Fibroblast of upper back skin (primary cell): ENCODE measurements around the gene ETFB.
"Not testable (repeated sequence)": the region's sequence is repeated elsewhere in the genome, so short reads cannot be mapped to it uniquely, and the experiment has no call there.

Experiments used
- DNase-seq: peaks from one replicate; pipeline ENCODE4 v3.0.0-alpha.2; 2013

Gene ETFB

GRCh38 chr19:51365965-51366388 lies at the start of gene ETFB:
ETFB (minus strand) TSS chr19:51366388; CDS start chr19:51366326, 62 bp downstream.
- DNase-seq: no peak

GRCh38 chr19:51415187-51415586 lies 49.0 kb upstream of the ETFB start:
- no peak for DNase-seq

DNA sequence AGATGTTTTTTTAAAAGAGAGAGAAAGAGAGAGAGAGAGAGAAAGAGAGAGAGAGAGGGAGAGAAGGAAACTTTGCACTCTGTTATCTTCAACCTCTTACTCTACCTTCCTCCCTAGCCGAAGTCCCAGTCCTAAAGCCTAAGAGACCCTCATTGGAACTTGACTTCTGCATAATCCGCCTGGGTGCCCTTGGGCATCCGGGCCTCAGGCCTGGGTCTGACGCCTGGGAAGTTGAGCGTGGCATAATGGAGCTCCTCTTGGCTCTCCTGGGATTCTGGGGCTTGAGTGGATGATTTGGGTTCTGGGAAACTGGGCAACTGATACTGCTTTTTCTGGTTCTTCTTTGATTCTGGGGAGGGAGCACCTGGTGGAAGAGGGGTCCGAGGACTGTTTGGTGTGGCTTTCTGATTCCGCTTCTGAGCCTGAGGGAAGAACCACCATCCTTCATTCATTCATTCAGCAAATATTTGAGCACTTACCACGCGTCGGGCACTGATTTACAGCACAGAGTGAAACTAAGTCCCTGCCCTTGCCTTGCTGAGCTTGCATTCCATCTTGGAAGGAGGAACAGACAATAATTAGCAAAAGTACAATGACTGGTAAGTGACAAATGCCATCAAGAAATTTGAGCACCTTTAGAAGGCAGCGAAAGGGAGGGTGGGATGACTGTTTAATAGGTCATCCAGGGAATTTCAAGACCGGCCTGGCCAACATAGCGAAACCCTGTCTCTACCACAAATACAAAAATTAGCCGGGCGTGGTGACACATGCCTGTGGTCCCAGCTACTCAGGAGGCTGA lies 45.0 kb upstream of the ETFB start:
- no peak for DNase-seq

- no peak for DNase-seq
Observed at GRCh38 chr19:51407511-51408131, 41.4 kb upstream of the ETFB start.

GRCh38 chr19:51402117-51402516 lies 35.9 kb upstream of the ETFB start:
- no peak for DNase-seq

DNA sequence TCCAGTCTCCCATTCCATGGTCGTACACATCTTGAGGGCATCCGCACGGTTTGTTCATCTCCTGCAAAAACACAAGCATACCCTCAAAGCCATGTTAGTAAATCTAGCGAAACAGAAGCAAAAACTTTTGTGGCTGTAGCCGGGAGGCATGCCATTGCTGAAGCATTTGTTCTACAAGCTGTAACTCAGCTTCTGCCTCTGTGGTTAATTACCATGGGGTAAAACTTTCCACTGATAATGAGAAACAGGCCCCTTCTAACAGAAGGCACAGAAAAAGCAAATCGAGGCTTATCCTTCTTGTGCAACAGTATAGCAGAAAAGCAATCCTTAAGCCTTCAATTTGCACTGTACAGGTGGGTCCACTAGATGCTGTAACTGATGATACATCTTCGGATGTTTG lies 33.7 kb upstream of the ETFB start:
- not testable (repeated sequence) for DNase-seq

DNA sequence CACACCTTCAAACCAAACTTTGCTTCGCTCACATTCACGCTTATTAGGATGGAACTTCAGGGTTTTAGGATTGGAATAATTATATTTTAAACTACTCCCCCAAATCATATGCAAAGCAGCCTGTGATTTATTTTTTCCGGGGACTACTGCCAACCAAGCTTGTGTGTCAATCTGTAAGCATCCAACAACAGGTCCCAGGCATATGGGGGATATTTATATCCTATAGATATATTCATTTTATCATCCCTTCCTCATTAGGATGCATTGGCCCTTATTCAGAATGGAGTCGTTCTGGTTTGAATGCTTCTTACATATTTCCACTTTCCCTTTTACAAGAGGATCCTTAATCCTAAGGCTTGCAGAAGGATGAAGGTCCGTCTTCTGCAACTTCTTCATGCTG lies 33.0 kb upstream of the ETFB start:
- DNase-seq: no peak

DNA sequence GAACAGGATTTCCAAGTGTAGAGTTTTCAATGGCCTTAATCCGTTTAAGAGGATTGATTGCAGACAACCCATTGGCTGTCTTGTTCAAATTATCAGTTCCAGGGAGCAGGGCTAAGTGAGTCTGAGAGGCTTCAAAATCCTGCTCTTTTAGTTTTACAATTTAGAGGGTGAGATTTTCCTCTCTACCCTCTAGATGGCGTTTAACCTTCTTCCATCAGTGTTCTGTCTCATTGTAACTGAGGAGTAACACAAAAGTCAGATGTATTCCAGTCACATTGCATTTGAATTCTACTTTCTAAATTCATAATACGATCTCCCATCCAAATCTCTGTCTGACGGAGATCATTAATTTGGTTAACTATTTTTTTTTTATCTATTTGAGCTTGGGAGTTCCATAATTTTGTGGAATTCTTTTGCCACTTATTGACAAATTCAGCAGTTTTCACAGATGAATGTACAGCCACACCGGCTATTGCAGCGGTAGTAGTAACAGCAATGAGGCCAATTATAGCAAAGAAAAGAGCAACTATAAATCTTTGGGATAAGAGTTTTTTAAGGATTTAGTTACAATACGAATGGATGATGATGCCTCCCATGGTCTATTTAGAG lies 32.0 kb upstream of the ETFB start:
- peak; percentile 18 for DNase-seq

GRCh38 chr19:51397453-51397852 lies 31.3 kb upstream of the ETFB start:
- peak; percentile 65 for DNase-seq

DNA sequence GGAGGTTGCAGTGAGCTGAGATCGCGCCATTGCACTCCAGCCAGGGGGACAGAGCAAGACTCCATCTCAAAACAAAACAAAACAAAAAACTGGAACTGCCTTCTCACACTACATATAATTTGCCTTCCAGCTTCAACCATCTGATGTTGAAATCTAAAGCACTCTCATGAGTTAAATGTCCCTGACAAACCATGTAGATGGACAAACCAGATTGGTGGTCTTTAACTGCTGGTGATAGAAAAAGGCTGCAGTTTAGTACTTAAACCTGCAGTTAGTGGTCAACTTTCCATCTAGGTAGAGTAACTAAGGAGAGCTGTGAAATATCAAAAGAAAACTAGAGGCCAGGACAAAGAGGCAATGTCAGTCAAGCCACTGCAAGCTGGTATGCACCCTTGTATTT lies 30.0 kb upstream of the ETFB start:
- no peak for DNase-seq

GRCh38 chr19:51394050-51394836 lies 28.1 kb upstream of the ETFB start:
- peak; percentile 99 for DNase-seq

GRCh38 chr19:51392701-51393100 lies 26.5 kb upstream of the ETFB start:
- no peak for DNase-seq

- no peak for DNase-seq
Observed at GRCh38 chr19:51391073-51391611, 25.0 kb upstream of the ETFB start.

DNA sequence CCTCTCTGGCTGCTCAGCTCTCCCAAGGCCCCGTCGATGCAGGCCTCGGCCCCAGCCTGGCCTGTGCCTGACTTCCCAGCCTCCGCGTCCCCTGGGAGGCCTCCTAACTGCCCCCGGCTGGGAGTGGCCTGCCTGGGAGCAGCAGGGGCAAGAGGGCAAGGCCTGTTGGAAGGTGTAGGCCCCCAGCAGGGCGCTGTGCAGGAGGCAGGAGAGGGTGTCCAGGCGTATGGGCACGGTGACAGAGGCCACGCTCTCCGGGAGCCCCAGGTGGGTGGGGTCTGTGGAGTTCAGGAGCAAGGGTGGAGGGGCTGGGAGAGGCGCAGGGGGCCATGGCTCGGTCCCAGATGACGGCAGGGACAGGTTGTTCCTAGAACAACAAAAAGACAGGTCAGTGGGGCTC lies 23.0 kb upstream of the ETFB start:
- DNase-seq: no peak

GRCh38 chr19:51387924-51388389 lies 21.8 kb upstream of the ETFB start, which contains the start of gene LIM2:
LIM2 (minus strand) TSS chr19:51387974; CDS start chr19:51387443, 531 bp downstream.
- DNase-seq: no peak

GRCh38 chr19:51386882-51387520 lies 20.8 kb upstream of the ETFB start:
- DNase-seq: no peak

DNA sequence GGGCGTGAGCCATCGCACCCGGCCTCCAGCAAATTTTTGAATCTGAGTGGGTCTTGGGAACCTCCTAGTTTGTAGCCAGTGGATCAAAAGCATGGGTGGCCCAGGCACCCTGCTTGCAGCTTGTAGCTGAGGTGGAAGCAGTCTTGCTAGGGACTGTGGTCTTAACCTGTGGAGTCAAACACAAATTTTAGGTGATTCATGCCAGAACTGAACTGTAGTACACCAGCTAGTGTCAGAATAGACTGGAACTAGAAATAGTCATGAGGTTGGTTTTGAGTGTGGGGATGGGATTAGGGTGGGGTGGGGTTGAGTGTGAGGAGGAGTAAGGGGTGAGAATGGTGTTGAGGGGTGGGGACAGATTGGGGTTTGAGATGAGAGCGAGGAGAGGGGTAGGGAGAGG lies 15.8 kb upstream of the ETFB start:
- DNase-seq: no peak

GRCh38 chr19:51380379-51380778 lies 14.2 kb upstream of the ETFB start:
- DNase-seq: no peak

- DNase-seq: no peak
Observed at GRCh38 chr19:51377422-51377821, 11.2 kb upstream of the ETFB start.

GRCh38 chr19:51375504-51376221 lies 9.5 kb upstream of the ETFB start:
- no peak for DNase-seq
